SH-SY5Y (cell line): ENCODE data around the gene B3GALT5.

ENCODE experiments used
- GATA2 ChIP-seq: IDR thresholded peaks from 2 replicates; pipeline ENCODE4 v1.6.1; 2011; ENCODE audit warnings: mild to moderate bottlenecking, low read depth, low read length
- GATA3 ChIP-seq: IDR thresholded peaks from 2 replicates; pipeline ENCODE4 v1.6.1; 2011; ENCODE audit warnings: low read depth, mild to moderate bottlenecking, low read length, moderate library complexity

DNA sequence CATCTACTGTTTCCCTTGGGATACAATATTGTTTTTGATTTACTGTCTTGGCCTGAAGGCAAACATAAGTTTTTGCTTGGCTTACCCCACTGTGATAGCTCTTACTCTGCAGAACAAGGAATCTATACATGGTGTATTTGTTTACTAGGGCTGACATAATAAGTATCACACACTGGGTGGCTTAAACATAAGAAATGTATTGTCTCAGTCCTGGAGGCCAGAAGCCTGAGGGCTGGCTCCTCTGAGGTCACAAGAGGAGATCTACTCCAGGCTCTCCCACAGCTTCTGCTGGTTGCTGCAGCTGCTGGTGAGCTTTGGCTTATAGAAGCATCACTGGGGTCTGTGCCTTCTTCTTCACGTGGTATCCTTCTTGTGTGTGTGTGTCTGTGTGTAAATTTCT lies 101.6 kb downstream of the B3GALT5 start:
- no peak for TF ChIP-seq GATA2
- TF ChIP-seq GATA3, result no peak
